Kidney epithelial cell (primary cell): ENCODE results near the gene PLAGL2. TPM values are rescaled to one million over a fixed set of nuclear protein-coding genes. Genes with fewer than 3 reads are reported as not detected.

Experiments used
- DNase-seq: peaks from one replicate; pipeline ENCODE4 v3.0.0-alpha.2; 2010; ENCODE audit warnings: low read depth
- H3K27me3 ChIP-seq: 2 replicates; pipeline ENCODE4 v1.6.0; 2011; ENCODE audit warnings: low read length; ENCODE audit not compliant: control insufficient read depth, insufficient read depth
- H3K36me3 ChIP-seq: 2 replicates; pipeline ENCODE4 v1.5.1; 2011; ENCODE audit warnings: low read length; ENCODE audit not compliant: control insufficient read depth, insufficient read depth
- H3K4me3 ChIP-seq: 2 replicates; pipeline ENCODE4 v1.5.1; 2011; ENCODE audit warnings: low read depth, mild to moderate bottlenecking, control low read depth, low read length
- total RNA-seq: library from RNA; depleted of rRNA; stranded (reverse); fragments of >200 nt; gene quantifications from 2 replicates; pipeline ENCODE4 v1.2.3, GENCODE V29; 2015
- TF ChIP-seq, protein P1 (sequence below): IDR thresholded peaks from 2 replicates; pipeline ENCODE4 v1.5.1; 2011; ENCODE audit warnings: mild to moderate bottlenecking, moderate library complexity, low read length, control low read depth, inconsistent platforms; ENCODE audit not compliant: insufficient read depth, poor library complexity, severe bottlenecking

PLAGL2 gene
- total RNA-seq, 1 donor from 2014 or later = 13.5 TPM

DNA sequence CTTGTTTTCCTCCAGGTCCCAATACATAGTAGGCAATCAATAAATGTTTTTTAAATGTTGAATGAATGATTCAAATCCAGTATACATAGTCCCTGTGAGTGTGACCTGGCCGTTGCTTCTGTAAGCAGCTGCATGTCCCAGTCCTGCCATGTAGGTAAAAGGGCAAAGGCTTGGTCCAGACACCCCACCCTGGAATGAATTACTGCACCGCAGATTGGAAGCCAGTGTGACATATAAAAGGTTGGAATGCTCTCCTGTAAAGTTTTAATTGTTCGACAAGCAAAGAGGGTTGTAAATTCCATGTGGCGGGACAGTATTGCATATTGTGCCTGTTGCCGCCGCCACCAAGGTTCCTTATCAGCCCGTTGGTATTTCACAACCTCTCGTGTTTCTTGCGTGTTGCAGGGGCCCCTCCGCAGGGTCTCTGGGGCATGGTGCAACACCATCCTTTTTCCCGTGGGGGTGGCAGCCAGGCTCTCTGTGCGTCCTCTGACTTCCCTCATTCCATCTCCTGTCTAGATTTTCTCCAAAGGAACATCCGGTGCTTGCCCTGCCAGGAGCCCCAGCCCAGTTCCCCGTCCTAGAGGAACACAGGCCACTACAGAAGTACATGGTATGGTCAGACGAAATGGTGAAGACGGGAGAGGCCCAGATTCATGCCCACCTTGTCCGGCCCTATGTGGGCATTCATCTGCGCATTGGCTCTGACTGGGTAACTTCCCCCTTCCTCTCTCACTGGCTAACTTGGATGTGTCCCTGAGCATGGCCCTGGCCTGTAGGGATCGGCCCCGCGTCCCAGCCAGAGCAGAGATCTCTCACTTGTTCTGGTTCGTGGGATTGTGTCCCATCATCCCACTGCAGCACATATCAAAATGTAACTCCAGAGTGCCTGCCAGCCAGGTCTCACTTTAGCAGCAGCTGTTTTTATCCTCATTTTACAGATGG lies 20.5 kb upstream of the PLAGL2 start:
- Histone ChIP-seq H3K27me3 (no peaks in the 10 kb centered on the region), H3K36me3 (peaks cover 1% of the 10 kb centered on the region)
- DNase-seq = no peak

GRCh38 chr20:32227306-32227705 lies 19.8 kb upstream of the PLAGL2 start:
- H3K4me3 ChIP-seq = no peak overlapping the region
- H3K27me3 ChIP-seq = no peaks in the 10 kb centered on the region
- H3K36me3 ChIP-seq = peaks cover 1% of the 10 kb centered on the region
- TF ChIP-seq, protein P1, sequence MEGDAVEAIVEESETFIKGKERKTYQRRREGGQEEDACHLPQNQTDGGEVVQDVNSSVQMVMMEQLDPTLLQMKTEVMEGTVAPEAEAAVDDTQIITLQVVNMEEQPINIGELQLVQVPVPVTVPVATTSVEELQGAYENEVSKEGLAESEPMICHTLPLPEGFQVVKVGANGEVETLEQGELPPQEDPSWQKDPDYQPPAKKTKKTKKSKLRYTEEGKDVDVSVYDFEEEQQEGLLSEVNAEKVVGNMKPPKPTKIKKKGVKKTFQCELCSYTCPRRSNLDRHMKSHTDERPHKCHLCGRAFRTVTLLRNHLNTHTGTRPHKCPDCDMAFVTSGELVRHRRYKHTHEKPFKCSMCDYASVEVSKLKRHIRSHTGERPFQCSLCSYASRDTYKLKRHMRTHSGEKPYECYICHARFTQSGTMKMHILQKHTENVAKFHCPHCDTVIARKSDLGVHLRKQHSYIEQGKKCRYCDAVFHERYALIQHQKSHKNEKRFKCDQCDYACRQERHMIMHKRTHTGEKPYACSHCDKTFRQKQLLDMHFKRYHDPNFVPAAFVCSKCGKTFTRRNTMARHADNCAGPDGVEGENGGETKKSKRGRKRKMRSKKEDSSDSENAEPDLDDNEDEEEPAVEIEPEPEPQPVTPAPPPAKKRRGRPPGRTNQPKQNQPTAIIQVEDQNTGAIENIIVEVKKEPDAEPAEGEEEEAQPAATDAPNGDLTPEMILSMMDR = no peak
- no peak for DNase-seq

More for the DNA sequence above, 20.5 kb upstream of the PLAGL2 start:
- H3K4me3 ChIP-seq = no peak overlapping the region
- TF ChIP-seq, protein P1 = no peak

GRCh38 chr20:32226391-32226790 lies 18.8 kb upstream of the PLAGL2 start:
- no peaks in the 10 kb centered on the region for H3K27me3 ChIP-seq
- TF ChIP-seq, protein P1 = no peak
- H3K4me3 ChIP-seq = no peak overlapping the region
- peaks cover 1% of the 10 kb centered on the region for H3K36me3 ChIP-seq
- no peak for DNase-seq

DNA sequence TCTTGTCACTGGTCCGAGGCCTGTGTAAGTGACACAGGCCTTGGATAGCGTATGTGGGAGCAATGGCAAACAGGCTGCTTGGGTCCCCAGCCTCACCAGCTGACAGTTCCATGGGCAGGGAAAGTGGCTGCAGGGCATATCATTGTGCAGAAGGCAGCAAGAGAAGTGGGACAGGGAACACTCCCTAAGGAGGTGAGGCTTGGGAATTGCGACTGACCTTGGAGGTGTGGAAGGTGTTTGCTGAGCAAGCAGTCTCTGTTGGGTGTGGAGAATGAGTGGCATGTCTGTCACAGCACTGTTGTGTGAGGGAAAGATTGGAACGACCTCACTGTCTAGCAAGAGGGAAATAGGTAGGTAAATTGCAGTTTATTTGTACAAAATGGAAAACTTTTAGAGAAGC lies 16.9 kb upstream of the PLAGL2 start:
- TF ChIP-seq, protein P1 = no peak
- Histone ChIP-seq H3K36me3 (peaks cover 1% of the 10 kb centered on the region), H3K4me3 (no peak overlapping the region), H3K27me3 (no peaks in the 10 kb centered on the region)
- DNase-seq = no peak

DNA sequence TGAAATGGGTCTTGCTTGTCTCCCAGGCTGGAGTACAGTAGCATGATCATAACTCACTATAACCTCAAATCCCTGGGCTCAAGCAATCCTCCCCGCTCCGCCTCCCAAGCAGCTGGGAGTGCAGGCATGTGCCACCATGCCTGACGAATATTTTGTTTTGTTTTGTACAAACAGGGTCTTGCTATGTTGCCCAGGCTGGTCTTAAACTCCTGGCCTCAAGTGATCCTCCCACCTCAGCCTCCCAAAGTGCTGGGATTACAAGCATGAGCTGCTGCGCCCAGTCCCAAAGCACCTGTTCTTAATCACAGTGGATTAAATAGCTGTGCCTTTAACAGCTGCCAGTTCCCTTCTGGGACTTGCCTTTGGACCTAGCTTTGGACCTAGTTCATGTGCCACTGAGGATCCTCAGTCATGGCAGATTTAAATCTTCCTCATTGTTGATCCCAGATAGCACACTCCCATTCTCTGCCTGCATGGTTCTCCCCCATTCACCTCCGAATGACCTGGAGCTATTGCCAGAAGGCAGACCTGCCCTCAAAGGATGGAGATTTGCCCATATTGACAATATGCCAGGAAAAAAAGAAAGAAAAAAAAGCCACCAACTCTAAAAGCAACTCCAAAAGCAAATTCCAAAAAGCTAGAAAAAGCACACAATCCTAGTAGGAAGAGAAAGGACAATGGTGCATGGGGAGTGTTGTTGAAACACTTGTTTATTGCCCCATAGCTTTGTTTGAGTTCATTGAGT lies 10.8 kb upstream of the PLAGL2 start:
- TF ChIP-seq, protein P1 = no peak
- DNase-seq = no peak
- no peak overlapping the region for H3K4me3 ChIP-seq
- H3K27me3 ChIP-seq = no peaks in the 10 kb centered on the region
- H3K36me3 ChIP-seq = no peaks in the 10 kb centered on the region
